Activated naive CD8-positive, alpha-beta T cell treated with anti-CD3 and anti-CD28 coated beads, Interleukin-2, amount 50 U/mL, for 24 hours (primary cell): ENCODE results near the gene NUP50.
A peak's percentile ranks its signal among the peaks of the same experiment; 100 is the strongest.

Source experiments
- ATAC-seq: fragments of 150-1000 bp; cut with Tn5 transposase; one replicate; pipeline ENCODE4 v1.10.0; 2021
- DNase-seq: peaks from one replicate; pipeline ENCODE4 v3.0.0; 2021
- H3K27ac Mint-ChIP-seq: one replicate; pipeline ENCODE4 v1.8.0; 2021; ENCODE audit warnings: mild to moderate bottlenecking, mixed read lengths
- H3K27me3 Mint-ChIP-seq: one replicate; pipeline ENCODE4 v1.8.0; 2021; ENCODE audit warnings: mixed read lengths
- H3K36me3 Mint-ChIP-seq: one replicate; pipeline ENCODE4 v1.8.0; 2021; ENCODE audit warnings: low read depth, mixed read lengths
- H3K4me1 Mint-ChIP-seq: one replicate; pipeline ENCODE4 v1.8.0; 2021; ENCODE audit warnings: mixed read lengths
- H3K4me3 Mint-ChIP-seq: one replicate; pipeline ENCODE4 v1.8.0; 2021; ENCODE audit warnings: mild to moderate bottlenecking, moderate library complexity, mixed read lengths
- H3K9me3 Mint-ChIP-seq: one replicate; pipeline ENCODE4 v1.8.0; 2021; ENCODE audit warnings: mixed read lengths

The NUP50 gene

DNA sequence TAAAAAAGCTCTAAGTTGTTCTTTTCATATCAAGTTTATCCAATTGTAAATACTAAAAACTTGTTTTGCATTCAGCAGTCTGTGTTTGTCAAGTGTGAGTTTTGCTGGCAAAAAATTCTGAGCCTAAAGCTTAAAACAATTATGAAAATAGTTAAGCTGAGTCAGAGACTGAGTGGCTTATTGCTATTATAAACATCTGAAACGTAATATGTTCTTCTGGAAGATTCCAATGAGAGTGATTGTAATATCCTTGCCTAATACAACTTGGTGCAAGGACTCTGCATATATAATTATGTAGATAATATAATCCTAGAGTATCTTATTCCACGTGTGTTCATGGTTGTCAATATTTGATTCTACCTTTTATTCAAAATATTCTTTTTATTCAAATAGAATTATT, 14.1 kb upstream of the NUP50 start:
- no peak for DNase-seq
- no peak overlapping the region for H3K27ac Mint-ChIP-seq
- H3K36me3 Mint-ChIP-seq: peaks cover 37% of the 10 kb centered on the region
- peaks cover 3% of the 10 kb centered on the region for H3K4me1 Mint-ChIP-seq
- no peaks in the 10 kb centered on the region for H3K9me3 Mint-ChIP-seq
- ATAC-seq: no peak
- H3K4me3 Mint-ChIP-seq: no peak overlapping the region
- H3K27me3 Mint-ChIP-seq: no peaks in the 10 kb centered on the region

DNA sequence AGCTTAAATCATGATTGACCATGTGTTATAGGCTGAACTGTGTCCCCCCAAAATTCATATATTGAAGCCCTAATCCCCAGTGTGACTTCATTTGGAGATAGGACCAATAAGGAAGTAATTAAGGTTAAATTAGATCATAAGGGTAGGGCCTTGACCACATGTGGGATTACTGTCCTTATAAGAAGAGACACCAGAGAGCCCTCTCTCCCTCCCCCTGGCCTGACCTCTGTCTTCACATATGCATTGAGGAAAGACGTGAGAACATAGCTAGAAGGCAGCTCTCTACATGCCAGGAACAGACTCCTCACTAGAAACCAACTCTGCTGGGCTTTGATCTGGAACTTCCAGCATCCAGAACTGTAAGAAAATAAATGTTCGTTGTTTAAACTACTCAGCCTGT, 13.6 kb upstream of the NUP50 start:
- Mint-ChIP-seq H3K4me1 (peaks cover 3% of the 10 kb centered on the region), H3K4me3 (no peak overlapping the region), H3K9me3 (no peaks in the 10 kb centered on the region), H3K27me3 (no peaks in the 10 kb centered on the region), H3K27ac (no peak overlapping the region), H3K36me3 (peaks cover 37% of the 10 kb centered on the region)
- no peak for DNase-seq
- no peak for ATAC-seq

DNA sequence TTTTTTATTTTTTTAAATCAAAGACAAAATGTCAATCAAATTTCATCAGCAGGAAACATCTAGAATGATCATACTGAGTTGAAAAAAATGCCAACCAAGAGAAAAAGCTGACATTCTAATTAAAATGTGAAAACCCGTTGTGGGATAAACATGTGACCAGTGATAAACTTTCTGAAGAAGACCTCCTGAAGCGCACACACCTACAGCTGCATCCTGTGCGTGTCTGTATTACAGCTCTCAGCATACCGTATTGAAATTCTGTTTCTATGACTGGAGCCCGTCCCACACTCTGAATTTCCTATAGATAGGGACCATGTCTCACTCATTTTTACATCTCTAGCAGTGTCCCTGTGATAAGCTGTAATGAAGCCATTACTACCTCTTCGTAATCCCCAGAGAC, 12.2 kb upstream of the NUP50 start:
- no peak overlapping the region for H3K27ac Mint-ChIP-seq
- no peaks in the 10 kb centered on the region for H3K9me3 Mint-ChIP-seq
- H3K4me3 Mint-ChIP-seq: no peak overlapping the region
- H3K27me3 Mint-ChIP-seq: no peaks in the 10 kb centered on the region
- no peak for DNase-seq
- peaks cover 37% of the 10 kb centered on the region for H3K36me3 Mint-ChIP-seq
- no peak for ATAC-seq
- H3K4me1 Mint-ChIP-seq: peaks cover 3% of the 10 kb centered on the region

DNA sequence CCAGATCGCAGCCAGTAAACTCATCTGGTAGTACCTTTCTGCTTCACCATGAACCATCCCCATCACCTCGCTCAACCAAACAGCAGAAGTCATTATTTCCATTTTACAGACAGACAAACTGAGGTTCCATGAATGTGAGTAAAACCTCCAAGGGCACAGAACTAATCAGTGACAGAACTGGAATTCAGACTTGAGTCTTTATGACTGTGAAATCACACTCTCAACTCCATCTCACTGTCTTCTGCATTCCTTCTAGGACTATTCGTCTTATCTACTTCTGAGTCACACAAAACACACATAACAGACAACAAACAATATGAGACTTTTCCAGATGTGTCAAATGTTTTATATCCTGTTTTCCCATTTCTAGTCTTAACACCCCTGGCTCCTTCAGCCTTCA, 9.3 kb upstream of the NUP50 start:
- Mint-ChIP-seq H3K9me3 (no peaks in the 10 kb centered on the region), H3K36me3 (peaks cover 47% of the 10 kb centered on the region), H3K4me3 (no peak overlapping the region), H3K4me1 (peaks cover 8% of the 10 kb centered on the region), H3K27me3 (no peaks in the 10 kb centered on the region), H3K27ac (no peak overlapping the region)
- no peak for ATAC-seq
- DNase-seq: no peak

DNA sequence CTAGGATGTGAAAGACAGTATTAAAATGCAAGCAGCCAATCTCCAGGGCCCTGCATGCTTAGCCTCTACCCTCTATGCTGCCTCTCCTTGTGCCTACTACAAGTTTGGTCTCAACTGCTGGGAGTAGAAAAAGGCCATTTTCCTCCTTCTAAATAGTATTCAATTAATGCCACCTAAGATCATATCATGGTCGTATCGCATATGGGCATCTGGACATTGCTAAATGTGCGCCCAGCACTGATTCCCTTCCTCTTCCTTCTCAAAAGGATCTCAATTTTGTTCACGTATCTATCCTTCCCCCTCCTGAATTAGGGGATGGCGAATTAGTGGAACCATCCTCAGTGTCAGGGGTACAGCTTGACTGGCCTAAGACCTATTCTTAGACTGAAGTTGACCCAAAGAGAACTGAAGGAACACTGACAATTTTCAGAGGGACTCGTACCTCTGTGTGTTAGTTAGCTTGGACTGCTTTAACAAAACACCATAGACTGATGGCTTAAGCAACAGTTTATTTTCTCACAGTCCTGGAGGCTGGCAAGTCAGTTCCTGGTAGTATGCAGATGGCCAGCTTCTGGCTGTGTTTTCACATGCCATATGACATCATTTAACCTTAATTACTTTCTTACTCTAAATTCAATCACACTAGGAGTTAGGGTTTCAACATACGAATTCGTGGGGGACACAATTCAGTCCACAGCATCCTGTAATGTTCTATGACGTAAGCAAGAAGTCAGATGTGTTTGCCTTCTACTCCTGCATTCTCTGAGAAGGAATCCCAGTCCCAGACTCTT, 8.5 kb upstream of the NUP50 start:
- Mint-ChIP-seq H3K9me3 (no peaks in the 10 kb centered on the region), H3K27ac (no peak overlapping the region), H3K27me3 (no peaks in the 10 kb centered on the region), H3K4me1 (peaks cover 16% of the 10 kb centered on the region), H3K36me3 (peaks cover 48% of the 10 kb centered on the region), H3K4me3 (no peak overlapping the region)
- ATAC-seq (no peak), DNase-seq (no peak)

DNA sequence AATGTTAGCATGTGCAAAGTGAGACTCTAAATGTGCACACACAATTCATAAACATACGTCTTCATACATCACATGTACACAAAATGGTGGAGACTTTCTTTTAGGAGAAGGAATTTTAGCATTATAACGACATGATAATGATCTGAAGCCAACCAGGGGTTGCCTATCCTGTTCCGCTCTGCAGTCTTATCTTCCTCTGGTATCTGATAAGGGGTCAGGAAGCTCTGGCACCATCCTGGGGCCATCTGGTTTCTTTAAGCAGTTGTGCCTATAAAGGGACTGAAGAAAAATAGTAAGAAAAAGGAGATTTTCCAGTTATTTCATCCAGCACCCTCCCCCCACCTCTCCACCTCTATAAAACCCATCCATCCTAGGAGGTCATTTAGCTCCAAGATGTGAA, 5.8 kb upstream of the NUP50 start:
- Mint-ChIP-seq H3K27ac (no peak overlapping the region), H3K36me3 (peaks cover 43% of the 10 kb centered on the region), H3K4me1 (peaks cover 34% of the 10 kb centered on the region), H3K27me3 (no peaks in the 10 kb centered on the region), H3K9me3 (no peaks in the 10 kb centered on the region), H3K4me3 (no peak overlapping the region)
- ATAC-seq (no peak), DNase-seq (no peak)

DNA sequence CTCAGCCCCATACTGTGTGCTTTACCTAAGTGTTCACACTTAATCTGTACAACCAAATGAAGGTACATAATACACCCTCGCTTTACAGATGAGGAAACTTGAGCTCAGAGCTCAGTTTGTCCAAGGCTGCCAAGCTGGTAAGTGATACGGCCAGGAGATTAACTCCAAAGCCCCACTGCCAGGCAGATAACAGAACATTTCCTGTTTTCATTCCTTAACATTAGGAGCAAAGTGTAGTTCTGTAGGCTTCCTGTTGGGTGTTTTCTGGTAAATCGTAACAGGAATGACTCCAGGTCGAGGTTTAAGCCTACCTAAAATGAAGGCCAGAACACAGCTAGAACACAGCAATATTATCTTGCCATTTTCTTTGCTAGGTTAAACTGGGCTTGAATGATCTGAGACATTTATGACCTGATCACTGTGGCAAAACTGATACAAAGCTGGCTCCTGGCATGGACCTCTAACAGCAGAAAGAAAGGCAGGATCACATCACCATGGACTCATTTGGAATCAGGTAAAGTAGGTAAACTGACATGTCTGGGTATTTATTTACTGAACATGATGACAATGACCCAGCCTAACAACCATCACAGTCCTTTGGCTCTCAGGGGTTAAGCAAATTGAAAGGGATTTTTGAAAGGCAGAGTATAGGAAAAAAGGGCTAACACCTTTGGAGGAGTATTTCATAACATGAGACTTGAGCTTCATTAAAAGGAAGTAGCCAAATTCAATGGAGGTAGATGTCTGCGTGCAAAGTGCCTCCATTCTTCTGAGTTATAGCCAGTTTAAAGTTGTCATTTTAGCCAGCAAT, 3.9 kb upstream of the NUP50 start:
- Mint-ChIP-seq H3K27me3 (no peaks in the 10 kb centered on the region), H3K9me3 (no peaks in the 10 kb centered on the region), H3K4me3 (no peak overlapping the region), H3K36me3 (peaks cover 36% of the 10 kb centered on the region), H3K27ac (no peak overlapping the region), H3K4me1 (peaks cover 38% of the 10 kb centered on the region)
- DNase-seq (no peak), ATAC-seq (no peak)

DNA sequence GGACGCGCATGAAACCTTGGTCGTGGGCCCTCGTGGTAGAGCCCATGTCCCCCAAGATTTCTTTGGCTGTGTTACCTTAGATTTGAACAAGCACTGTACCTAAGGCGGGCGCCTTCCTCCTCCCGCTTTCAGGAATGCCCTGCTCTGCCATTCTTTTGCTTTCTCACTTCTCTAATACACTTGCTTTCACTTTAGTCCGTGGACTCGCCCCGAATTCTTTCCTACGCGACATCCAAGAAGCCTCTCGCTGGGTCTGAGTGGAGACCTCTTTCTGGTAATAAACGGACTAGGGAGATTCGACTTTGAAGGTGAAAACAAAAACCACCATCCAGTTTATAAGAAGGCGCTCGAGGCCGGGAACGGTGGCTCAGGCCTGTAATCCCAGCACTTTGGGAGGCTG, 1.2 kb upstream of the NUP50 start:
- Mint-ChIP-seq H3K4me1 (peaks cover 60% of the 10 kb centered on the region), H3K27ac (peak overlapping the region; percentile 92), H3K9me3 (no peaks in the 10 kb centered on the region), H3K4me3 (peak overlapping the region; percentile 96), H3K27me3 (no peaks in the 10 kb centered on the region), H3K36me3 (peaks cover 36% of the 10 kb centered on the region)
- ATAC-seq (no peak), DNase-seq (no peak)

DNA sequence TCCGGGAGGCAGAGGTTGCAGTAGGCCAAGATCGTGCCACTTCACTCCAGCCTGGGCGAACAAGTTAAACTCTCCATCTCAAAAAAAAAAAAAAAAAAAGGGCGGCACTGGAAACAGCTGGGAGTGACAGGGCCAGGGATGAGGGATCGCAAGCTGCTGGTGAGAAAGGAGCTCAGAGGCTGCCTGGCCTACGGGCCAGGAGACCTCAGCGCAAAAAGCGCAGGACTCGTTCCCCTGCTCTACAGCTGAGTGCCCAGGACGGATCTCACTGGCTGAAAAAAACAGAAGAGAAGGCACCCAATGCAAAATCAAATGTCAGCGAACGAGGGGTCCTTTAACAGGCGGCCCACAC, 650 bp upstream of the NUP50 start:
- DNase-seq (no peak), ATAC-seq (peak; percentile 18)
- H3K36me3 Mint-ChIP-seq: peaks cover 31% of the 10 kb centered on the region
- H3K4me3 Mint-ChIP-seq: peak overlapping the region; percentile 96
- H3K27me3 Mint-ChIP-seq: no peaks in the 10 kb centered on the region
- peak overlapping the region; percentile 92 for H3K27ac Mint-ChIP-seq
- no peaks in the 10 kb centered on the region for H3K9me3 Mint-ChIP-seq
- peaks cover 60% of the 10 kb centered on the region for H3K4me1 Mint-ChIP-seq

DNA sequence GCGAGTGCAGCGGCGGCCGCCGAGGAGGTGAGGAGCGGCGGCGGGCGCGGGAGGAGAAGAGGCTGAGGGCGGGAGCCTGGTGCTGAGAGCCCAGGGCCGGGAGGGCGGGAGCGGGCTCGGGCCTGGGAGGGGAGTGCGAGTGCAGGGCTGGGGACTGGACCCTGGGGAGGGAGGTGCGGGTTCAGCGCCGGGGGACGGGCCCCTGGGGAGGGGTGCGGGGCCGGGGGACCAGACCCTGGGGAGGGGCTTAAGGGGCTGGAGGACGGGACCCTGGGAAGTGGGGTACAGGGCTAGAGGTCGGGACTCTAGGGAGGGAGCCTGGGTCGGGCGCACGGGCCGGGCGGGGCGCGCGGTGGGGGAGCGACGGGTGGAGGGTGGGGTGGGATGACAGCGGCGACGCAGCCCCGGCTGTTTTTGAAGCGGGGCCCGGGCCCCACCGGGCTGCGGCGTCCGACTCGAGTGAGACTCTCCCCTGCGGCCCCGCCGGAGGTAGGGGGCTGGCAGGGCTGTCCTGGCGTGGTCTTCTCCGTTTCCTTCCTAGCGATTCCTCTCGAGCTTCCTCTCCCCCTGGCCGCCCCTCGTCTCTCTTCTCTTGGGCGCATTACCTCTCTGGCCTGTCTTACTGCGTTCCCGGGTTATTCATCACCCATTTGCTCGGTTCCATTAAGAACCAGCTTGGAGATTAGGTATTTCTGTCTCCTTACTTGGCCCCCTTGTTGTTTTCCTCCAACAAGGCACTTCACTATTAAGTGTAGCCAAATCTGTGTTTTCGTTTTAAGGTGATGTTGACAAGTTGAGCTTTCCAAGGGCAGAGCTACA, 754 bp downstream of the NUP50 start:
- Mint-ChIP-seq H3K9me3 (no peaks in the 10 kb centered on the region), H3K36me3 (peaks cover 43% of the 10 kb centered on the region), H3K4me3 (peak overlapping the region; percentile 96), H3K27ac (peak overlapping the region; percentile 94), H3K4me1 (peaks cover 66% of the 10 kb centered on the region), H3K27me3 (no peaks in the 10 kb centered on the region)
- DNase-seq (peak; percentile 49), ATAC-seq (peak; percentile 41)

DNA sequence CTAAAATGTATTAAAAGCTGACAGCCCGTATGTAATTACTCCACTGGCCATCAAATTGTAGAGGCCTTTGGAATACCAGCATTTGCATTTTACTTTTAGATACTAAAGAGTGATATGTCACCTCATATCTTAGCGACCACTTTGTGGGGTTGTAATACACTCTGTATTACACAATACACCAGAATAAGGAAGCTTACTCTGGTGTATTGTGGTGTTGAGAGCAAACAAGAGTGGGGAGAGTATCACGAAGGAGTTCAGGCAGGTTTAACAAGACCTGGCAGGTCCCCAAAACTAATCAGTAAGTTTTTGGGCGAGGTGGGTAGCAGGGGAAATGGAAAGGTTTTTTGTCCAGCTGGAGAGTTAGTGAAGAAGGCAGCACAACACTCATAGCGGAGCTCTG, 3.2 kb downstream of the NUP50 start:
- ATAC-seq (no peak), DNase-seq (no peak)
- peaks cover 67% of the 10 kb centered on the region for H3K4me1 Mint-ChIP-seq
- peak overlapping the region; percentile 8 for H3K27ac Mint-ChIP-seq
- no peaks in the 10 kb centered on the region for H3K9me3 Mint-ChIP-seq
- H3K27me3 Mint-ChIP-seq: no peaks in the 10 kb centered on the region
- H3K4me3 Mint-ChIP-seq: no peak overlapping the region
- peaks cover 55% of the 10 kb centered on the region for H3K36me3 Mint-ChIP-seq

DNA sequence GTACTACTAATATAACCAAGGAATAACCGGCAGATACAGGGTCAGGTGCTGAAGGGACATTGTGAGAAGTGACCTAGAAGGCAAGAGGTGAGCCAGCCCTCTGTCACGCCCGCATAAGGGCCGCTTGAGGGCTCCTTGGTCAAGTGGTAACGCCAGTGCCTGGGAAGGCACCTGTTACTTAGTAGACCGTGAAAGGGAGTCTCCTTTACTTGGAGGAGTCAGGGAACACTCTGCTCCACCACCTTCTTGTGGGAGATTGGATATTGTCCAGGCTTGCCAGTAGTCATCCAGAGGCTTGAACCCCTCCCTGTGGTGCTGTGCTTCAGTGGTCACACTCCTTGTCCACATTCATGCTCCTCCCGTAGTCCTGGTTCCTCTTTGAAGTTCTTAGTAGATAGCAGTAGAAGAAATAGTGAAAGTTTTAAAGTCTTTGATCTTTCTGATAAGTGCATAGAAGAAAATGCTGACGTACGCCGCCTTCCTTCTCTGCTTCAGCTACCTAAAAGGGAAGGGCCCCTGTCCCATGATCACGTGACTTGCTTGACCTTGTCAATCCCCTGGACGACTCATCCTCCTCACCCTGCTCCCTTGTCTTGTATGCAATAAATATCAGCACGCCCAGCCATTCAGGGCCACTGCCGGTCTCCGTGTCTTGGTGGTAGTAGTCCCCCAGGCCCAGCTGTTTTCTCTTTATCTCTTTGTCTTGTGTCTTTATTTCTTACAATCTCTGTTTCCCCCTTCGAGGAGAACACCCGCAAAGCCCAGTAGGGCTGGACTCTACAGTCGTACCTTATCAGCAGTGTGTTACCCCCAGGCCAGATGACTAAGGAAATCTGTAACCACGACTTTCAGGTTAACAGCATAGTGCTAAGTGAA, 6.1 kb downstream of the NUP50 start:
- H3K36me3 Mint-ChIP-seq: peaks cover 72% of the 10 kb centered on the region
- ATAC-seq (peak; percentile 88), DNase-seq (no peak)
- peak overlapping the region; percentile 74 for H3K27ac Mint-ChIP-seq
- H3K4me3 Mint-ChIP-seq: peak overlapping the region; percentile 47
- peaks cover 82% of the 10 kb centered on the region for H3K4me1 Mint-ChIP-seq
- H3K9me3 Mint-ChIP-seq: no peaks in the 10 kb centered on the region
- H3K27me3 Mint-ChIP-seq: no peaks in the 10 kb centered on the region

DNA sequence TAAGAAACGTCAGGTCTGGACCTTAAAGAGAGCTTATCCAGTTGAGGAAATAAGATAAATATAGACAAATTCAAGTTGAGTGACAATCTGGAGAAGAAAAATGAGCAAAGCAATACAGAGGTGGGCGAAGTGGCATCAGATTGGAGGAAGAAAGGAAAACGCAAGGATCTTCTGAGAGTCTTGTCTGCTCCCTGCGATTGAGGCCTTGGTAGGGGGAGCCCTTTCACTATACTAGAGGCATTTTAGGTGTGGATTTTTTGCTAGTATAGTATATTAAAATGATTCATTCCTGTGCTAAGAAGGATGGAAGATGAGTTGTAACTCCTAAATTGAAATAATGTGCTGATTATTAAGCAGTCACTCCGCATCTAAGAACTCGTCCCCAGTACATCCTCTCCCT, 8.1 kb downstream of the NUP50 start:
- no peak for ATAC-seq
- peaks cover 69% of the 10 kb centered on the region for H3K4me1 Mint-ChIP-seq
- H3K27me3 Mint-ChIP-seq: no peaks in the 10 kb centered on the region
- H3K27ac Mint-ChIP-seq: peak overlapping the region; percentile 52
- H3K4me3 Mint-ChIP-seq: no peak overlapping the region
- peaks cover 84% of the 10 kb centered on the region for H3K36me3 Mint-ChIP-seq
- no peaks in the 10 kb centered on the region for H3K9me3 Mint-ChIP-seq
- no peak for DNase-seq
